Fibroblast of lung (primary cell): ENCODE data around the gene ANXA6. TPM values are rescaled to one million over a fixed set of nuclear protein-coding genes. Genes with fewer than 3 reads are reported as not detected.

ENCODE experiments used
- DNase-seq, 2 donors: peaks; one replicate each; pipeline versions ENCODE4 v3.0.0 to v3.0.0-alpha.2; 2010; ENCODE audit warnings: low read depth in 2 of 2
- H2AFZ ChIP-seq: 2 replicates; pipeline ENCODE4 v1.5.1; 2012; ENCODE audit warnings: low read length, control low read depth, inconsistent platforms
- H3K27ac ChIP-seq: 2 replicates; pipeline ENCODE4 v1.5.1; 2011; ENCODE audit warnings: low read length, control low read depth; ENCODE audit not compliant: insufficient read depth
- H3K27me3 ChIP-seq: 2 replicates; pipeline ENCODE4 v1.5.1; 2011; ENCODE audit warnings: mild to moderate bottlenecking, low read length; ENCODE audit not compliant: control insufficient read depth, insufficient read depth
- H3K36me3 ChIP-seq: 2 replicates; pipeline ENCODE4 v1.5.1; 2011; ENCODE audit warnings: low read length; ENCODE audit not compliant: control insufficient read depth, insufficient read depth
- H3K4me1 ChIP-seq: 2 replicates; pipeline ENCODE4 v1.5.1; 2011; ENCODE audit warnings: low read length; ENCODE audit not compliant: control insufficient read depth, insufficient read depth; ENCODE audit errors: extremely low read depth
- H3K4me2 ChIP-seq: 2 replicates; pipeline ENCODE4 v1.5.1; 2011; ENCODE audit warnings: low read length, control low read depth; ENCODE audit not compliant: insufficient read depth; ENCODE audit errors: extremely low read depth
- H3K4me3 ChIP-seq, 4 experiments: fragments of 200-600 bp in 1 of 4; sonication (generic) in 1 of 4; replicated peaks in 1 of 4; 2 replicates each; pipeline ENCODE4 v1.5.1; 2011 to 2016; ENCODE audit warnings: low read length in 4 of 4, low read depth in 3 of 4, mild to moderate bottlenecking in 3 of 4, control low read depth in 2 of 4, inconsistent platforms in 1 of 4, mixed read lengths in 1 of 4; ENCODE audit not compliant: insufficient read depth in 1 of 4; ENCODE audit errors: control extremely low read depth in 1 of 4
- H3K79me2 ChIP-seq: 2 replicates; pipeline ENCODE4 v1.5.1; 2012; ENCODE audit warnings: mild to moderate bottlenecking, low read length, inconsistent platforms; ENCODE audit not compliant: control insufficient read depth, insufficient read depth
- H3K9ac ChIP-seq: 2 replicates; pipeline ENCODE4 v1.5.1; 2011; ENCODE audit warnings: mild to moderate bottlenecking, low read length, control low read depth; ENCODE audit not compliant: insufficient read depth
- H3K9me3 ChIP-seq: 2 replicates; pipeline ENCODE4 v1.5.1; 2012; ENCODE audit warnings: low read depth, low read length; ENCODE audit not compliant: control insufficient read depth, insufficient read depth
- H4K20me1 ChIP-seq: 2 replicates; pipeline ENCODE4 v1.5.1; 2011; ENCODE audit warnings: low read length; ENCODE audit not compliant: control insufficient read depth, insufficient read depth; ENCODE audit errors: extremely low read depth
- EZH2 ChIP-seq: IDR thresholded peaks from 2 replicates; pipeline ENCODE4 v1.5.1; 2012; ENCODE audit warnings: low read length, control low read depth, mild to moderate bottlenecking; ENCODE audit errors: missing control alignments
- polyA plus RNA-seq, 2 donors: library from polyadenylated mRNA; depleted of rRNA in 1 of 2; stranded (reverse) in 1 of 2; unstranded in 1 of 2; fragments of >200 nt; gene quantifications; 2 replicates each; pipeline ENCODE4 v1.2.1, GENCODE V29; 2011 to 2012; ENCODE audit warnings: missing spikeins in 1 of 2
- total RNA-seq: library from RNA; depleted of rRNA; stranded (reverse); fragments of >200 nt; gene quantifications from 2 replicates; pipeline ENCODE4 v1.2.1, GENCODE V29; 2014
- TF ChIP-seq, protein P1 (sequence below), 2 donors: IDR thresholded peaks in 1 of 2; conservative IDR thresholded peaks in 1 of 2; 1 replicate in 1 of 2; 2 replicates in 1 of 2; pipeline ENCODE4 v1.5.1; 2011 to 2012; ENCODE audit warnings: low read length in 2 of 2, control low read depth in 1 of 2, inconsistent platforms in 1 of 2, low read depth in 1 of 2, mild to moderate bottlenecking in 1 of 2

Gene ANXA6
- total and polyA plus RNA-seq, 2 donors (not counting 1 experiment from before 2014, with no cell fraction given): 591 to 615 TPM

DNA sequence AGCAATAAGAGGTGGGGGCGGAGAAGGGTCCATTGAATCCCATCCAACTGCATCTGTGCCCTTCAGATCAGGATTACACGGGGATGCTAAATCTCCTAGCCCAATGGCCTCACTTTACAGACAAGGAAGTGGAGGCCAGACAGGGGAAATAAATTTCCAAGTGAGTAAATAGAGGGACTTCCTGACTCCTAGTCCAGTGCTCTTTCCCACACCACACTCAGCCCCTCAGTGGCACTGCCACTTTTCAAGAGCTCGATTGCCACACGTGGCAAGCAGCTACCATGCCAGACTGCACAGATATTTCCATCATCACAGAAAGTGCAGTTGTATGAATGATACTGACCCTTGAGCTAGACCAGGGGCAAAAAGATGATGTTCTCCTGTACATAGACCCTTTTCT is 68.6 kb downstream of the ANXA6 start:
- DNase-seq: no peak
- no peak overlapping the region for H2AFZ ChIP-seq
- no peaks in the 10 kb centered on the region for H3K9me3 ChIP-seq
- no peak for TF ChIP-seq EZH2
- TF ChIP-seq, protein P1, sequence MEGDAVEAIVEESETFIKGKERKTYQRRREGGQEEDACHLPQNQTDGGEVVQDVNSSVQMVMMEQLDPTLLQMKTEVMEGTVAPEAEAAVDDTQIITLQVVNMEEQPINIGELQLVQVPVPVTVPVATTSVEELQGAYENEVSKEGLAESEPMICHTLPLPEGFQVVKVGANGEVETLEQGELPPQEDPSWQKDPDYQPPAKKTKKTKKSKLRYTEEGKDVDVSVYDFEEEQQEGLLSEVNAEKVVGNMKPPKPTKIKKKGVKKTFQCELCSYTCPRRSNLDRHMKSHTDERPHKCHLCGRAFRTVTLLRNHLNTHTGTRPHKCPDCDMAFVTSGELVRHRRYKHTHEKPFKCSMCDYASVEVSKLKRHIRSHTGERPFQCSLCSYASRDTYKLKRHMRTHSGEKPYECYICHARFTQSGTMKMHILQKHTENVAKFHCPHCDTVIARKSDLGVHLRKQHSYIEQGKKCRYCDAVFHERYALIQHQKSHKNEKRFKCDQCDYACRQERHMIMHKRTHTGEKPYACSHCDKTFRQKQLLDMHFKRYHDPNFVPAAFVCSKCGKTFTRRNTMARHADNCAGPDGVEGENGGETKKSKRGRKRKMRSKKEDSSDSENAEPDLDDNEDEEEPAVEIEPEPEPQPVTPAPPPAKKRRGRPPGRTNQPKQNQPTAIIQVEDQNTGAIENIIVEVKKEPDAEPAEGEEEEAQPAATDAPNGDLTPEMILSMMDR (conservative IDR thresholded peaks at IDR 0.05 in 1 of 2, IDR thresholded peaks at IDR 0.05 in 1 of 2; ENCODE audit: low read depth in 1 of 2, low read length in 2 of 2): no peak
- H3K4me2 ChIP-seq: no peak overlapping the region
- no peaks in the 10 kb centered on the region for H3K27me3 ChIP-seq
- no peak overlapping the region for H3K27ac ChIP-seq
- no peaks in the 10 kb centered on the region for H3K36me3 ChIP-seq
- no peaks in the 10 kb centered on the region for H4K20me1 ChIP-seq
- H3K9ac ChIP-seq: no peak overlapping the region
- no peaks in the 10 kb centered on the region for H3K79me2 ChIP-seq
- peaks cover 16% of the 10 kb centered on the region for H3K4me1 ChIP-seq
- no peak overlapping the region for H3K4me3 ChIP-seq

DNA sequence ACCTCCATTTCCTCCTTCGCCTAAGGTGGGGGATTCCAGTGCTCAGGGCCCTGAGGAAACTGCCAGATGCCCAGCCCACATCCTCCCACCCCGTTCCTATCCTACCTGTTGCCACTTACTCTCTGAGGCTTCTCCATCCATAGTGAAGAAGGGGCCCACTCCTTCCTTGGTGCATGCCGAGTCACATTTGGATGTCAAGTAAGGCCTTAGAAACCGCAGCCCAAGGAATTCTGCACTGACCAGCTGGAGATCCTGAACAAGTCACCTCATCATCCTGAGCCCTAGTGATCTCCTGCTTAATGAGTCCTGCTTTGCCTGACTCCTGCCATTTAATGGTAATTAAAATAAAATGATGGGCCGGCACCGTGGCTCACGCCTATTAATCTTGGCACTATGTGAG is 70.1 kb downstream of the ANXA6 start:
- no peak for DNase-seq
- Histone ChIP-seq H3K79me2 (no peaks in the 10 kb centered on the region), H3K36me3 (no peaks in the 10 kb centered on the region), H3K9me3 (no peaks in the 10 kb centered on the region), H3K27me3 (no peaks in the 10 kb centered on the region), H3K4me1 (peaks cover 5% of the 10 kb centered on the region), H4K20me1 (no peaks in the 10 kb centered on the region), H3K9ac (no peak overlapping the region), H2AFZ (no peak overlapping the region), H3K27ac (no peak overlapping the region), H3K4me2 (no peak overlapping the region), H3K4me3 (no peak overlapping the region)
- no peak for TF ChIP-seq EZH2
- TF ChIP-seq, protein P1 (conservative IDR thresholded peaks at IDR 0.05 in 1 of 2, IDR thresholded peaks at IDR 0.05 in 1 of 2; ENCODE audit: low read depth in 1 of 2, low read length in 2 of 2): no peak

DNA sequence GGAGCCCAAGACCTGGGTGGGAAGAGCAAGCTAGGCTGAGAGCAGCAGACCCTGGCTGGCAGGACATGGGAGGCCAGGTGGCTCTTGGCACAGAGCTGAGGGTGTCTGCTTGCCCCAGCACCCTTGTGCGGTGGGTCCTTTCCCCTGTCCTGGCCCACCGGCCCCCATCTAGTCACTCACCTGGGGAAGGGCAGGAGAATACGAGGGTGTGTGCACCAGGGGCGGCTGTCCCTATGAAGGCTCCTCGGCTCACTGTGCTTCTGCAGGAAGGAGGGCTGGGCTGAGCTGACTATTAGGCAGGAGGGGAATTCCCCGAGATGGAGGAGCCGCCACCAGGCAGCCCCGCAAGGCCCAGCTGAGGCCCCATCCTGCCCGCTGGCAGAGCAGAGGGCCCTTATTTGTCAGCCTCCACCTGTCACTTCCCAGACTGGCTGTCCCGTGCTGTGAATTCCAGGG is 70.6 kb downstream of the ANXA6 start:
- Histone ChIP-seq H3K9ac (no peak overlapping the region), H3K79me2 (no peaks in the 10 kb centered on the region), H4K20me1 (no peaks in the 10 kb centered on the region), H3K4me2 (no peak overlapping the region), H2AFZ (no peak overlapping the region), H3K36me3 (no peaks in the 10 kb centered on the region), H3K27ac (no peak overlapping the region), H3K4me1 (peaks cover 6% of the 10 kb centered on the region), H3K9me3 (no peaks in the 10 kb centered on the region), H3K27me3 (no peaks in the 10 kb centered on the region), H3K4me3 (no peak overlapping the region)
- DNase-seq: no peak
- TF ChIP-seq EZH2: no peak
- TF ChIP-seq, protein P1 (conservative IDR thresholded peaks at IDR 0.05 in 1 of 2, IDR thresholded peaks at IDR 0.05 in 1 of 2; ENCODE audit: low read depth in 1 of 2, low read length in 2 of 2): no peak
